GM12874 (cell line): ENCODE measurements around the gene CDK2.

ENCODE experiments used
- CTCF ChIP-seq: IDR thresholded peaks from 2 replicates; pipeline ENCODE4 v1.5.1; 2011; ENCODE audit warnings: low read depth, mild to moderate bottlenecking, control low read depth, low read length, moderate library complexity; ENCODE audit not compliant: insufficient read depth

The CDK2 gene

GRCh38 chr12:55929306-55929791 is 37.3 kb upstream of the CDK2 start:
- TF ChIP-seq CTCF = no peak

GRCh38 chr12:55930771-55931316 is 35.8 kb upstream of the CDK2 start, which contains the start of gene DGKA:
Gene DGKA, plus strand, starts transcription at chr12:55931162. Its CDS starts 5,342 bp downstream, at chr12:55936504.
- peak; percentile 56 for TF ChIP-seq CTCF

- no peak for TF ChIP-seq CTCF
Measured at GRCh38 chr12:55931317-55931779, 35.3 kb upstream of the CDK2 start.

GRCh38 chr12:55931780-55932550 is 34.7 kb upstream of the CDK2 start:
- no peak for TF ChIP-seq CTCF

GRCh38 chr12:55932551-55932910 is 34.1 kb upstream of the CDK2 start:
- no peak for TF ChIP-seq CTCF

- no peak for TF ChIP-seq CTCF
Measured at GRCh38 chr12:55933169-55933798, 33.3 kb upstream of the CDK2 start.

GRCh38 chr12:55933799-55934742 is 32.6 kb upstream of the CDK2 start:
- no peak for TF ChIP-seq CTCF
